ENCODE data around the gene MAP4.
"Not testable (repeated sequence)": the region's sequence is repeated elsewhere in the genome, so short reads cannot be mapped to it uniquely, and the experiment has no call there.

The MAP4 gene

DNA sequence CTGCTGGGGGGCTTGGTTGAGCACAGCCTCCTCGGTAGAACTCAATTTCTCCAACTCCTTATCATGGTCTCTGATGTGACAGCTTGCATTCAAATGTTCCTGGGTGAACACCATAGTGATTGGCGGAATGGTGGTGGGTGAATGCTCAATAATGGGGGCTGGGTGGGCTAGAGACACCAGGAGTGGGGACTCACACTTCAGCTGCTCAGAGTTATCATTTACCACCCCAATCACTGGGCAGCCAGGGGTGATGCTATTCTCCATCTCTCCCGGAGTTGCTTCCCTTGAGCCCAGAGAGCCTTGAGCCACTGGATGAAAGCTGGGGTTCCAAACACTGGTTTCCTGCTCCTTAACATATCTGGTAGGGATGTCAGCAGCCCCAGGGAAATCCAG lies 124.6 kb downstream of the MAP4 start:
- DNase-seq: no peak

DNA sequence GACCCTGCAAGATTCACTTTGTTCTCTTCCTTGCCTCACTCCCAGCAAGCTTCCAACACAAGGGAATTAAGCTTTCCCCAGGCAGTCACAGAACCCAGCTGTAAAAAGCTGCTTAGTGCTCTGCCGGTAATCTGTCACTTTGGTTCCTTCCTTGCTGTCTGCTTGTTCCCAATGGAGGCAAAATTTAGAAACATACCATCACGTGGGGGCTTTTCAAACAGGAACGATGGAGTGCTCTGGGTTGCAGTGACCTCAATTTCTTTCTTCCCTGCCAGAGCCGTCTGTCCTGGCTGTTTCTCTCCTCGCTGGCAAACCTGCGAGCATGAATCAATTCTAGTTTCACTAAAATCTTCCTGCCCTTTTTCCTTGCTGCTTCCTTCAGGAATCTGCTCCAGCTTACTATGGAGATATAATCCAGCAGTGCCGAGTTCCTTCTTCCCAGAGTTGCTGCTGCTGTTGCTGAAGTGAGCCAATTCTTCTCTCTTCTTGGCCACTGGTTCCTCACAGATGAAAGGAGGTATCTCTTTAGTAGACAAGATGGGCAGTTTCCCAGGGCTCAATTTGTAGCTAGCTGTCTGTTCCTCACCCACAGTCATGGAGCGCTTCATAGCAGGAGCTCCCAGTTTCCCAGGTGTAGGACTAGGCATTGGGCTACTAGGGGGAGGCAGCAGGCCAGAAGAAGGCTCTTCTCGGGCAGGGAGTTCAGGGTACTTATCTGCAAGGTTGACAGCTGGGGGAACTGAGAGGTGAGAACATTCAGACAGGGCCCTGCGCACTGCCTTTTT lies 125.2 kb downstream of the MAP4 start:
- no peak for DNase-seq

DNA sequence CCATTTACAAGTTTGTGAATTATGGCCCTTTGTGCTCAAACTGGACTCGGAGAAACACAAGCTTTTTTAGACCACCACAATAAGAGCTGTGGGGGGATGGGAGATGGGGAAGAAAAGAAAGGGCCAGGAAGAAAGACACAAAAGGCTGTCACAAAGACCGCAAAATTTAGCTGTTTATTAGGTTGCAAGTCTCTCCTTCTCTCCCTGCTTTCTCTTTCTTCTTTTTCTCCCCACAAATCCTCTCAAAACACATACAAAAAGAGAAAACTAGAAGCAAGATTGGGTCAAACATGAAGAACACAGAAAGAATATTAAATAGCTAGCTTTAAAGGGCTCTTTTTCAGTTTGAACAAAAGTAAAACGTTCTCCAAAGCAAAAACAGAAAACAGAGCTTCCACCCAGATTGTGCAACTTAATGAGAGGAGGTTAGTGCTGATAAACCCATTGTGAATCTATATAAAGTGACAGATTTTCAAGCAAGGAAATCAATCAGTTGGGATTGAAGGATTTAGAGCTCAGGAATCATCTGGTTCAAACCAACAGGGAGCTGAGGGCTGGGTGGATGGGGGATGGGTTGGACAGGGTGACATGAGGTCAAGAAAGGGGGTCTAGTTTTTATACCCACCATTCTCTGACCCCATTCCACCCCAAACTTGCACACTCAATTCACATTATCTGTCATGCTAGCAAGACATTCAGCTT lies 125.9 kb downstream of the MAP4 start:
- DNase-seq: no peak

DNA sequence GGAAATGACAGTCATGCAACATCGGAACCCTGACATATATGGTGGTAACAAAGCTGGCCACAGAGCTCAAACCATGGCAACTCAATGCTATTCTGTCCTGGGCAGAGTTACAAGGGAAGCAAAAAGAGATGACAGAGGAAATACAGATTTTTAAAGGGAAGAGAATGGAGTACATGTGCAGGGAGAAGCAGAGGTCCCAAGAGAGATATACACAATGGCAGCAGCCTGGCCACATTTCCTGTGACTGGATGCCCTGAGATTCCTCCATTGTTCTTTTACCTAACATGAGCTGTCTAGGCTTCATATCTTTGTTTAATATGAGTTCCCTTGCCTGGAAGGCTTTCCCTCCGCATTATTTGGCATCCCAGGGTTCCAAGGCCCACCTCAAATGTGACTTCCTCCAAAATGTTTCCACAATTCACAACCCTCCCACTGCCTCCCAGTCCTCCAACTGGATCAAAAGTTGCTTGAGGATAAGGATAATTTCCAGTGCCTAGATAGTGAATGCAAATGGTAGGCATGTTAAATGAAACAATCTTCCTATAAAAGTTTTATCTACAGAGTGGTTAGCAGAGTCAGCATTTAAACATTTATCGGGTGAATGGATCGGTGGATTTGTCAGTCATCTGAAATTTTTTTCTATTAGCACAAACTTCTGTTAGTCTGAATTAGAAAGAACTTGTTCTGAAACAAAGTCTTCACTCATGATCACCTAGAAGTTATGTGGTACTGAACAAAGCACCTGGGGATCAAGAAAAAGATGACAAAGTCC lies 127.0 kb downstream of the MAP4 start:
- no peak for DNase-seq

DNA sequence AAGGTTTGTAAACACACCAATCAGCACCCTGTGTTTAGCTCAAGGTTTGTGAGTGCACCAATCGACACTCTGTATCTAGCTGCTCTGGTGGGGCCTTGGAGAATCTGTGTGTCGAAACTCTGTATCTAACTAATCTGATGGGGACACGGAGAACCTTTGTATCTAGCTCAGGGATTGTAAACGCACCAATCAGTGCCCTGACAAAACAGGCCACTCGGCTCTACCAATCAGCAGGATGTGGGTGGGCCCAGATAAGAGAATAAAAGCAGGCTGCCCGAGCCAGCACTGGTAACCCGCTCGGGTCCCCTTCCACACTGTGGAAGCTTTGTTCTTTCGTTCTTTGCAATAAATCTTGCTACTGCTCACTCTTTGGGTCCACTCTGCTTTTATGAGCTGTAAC lies 128.2 kb downstream of the MAP4 start:
- DNase-seq: not testable (repeated sequence)

DNA sequence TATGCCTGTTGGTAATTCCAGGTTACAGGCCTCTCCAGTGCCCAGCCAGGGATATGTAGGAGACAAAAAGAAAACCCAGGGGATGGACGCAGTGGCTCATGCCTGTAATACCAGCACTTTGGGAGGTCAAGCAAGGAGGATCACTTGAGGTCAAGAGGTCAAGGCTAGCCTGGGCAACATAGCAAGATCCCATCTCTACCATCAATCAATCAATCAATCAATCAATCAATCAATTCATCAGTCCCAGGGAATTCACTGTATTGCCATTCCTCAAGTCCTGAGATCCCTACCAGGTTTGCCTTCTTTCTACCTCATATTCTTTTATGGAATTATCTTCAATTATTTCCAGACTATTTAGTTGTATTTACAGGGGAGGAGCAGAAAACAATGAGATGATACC lies 131.0 kb downstream of the MAP4 start:
- no peak for DNase-seq

DNA sequence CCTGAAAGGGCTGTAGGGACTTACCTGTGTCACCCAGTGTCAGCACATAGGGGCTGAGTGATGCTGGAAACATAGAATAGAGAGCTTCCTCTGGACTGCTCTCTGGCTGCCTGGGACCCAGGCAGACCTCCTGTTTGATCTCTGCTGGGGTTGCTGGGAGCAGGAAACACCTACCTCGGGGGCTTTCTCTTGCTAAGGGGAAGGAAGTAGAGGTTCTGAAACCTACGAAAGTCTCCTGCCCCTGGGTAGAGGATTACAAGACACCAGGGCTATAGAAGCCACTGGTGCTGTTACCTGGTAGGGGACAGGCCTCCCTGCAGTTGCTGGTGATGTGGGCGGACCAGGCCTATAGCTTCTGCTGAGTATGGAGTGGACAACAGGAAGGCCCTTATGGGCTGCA lies 131.6 kb downstream of the MAP4 start:
- no peak for DNase-seq

DNA sequence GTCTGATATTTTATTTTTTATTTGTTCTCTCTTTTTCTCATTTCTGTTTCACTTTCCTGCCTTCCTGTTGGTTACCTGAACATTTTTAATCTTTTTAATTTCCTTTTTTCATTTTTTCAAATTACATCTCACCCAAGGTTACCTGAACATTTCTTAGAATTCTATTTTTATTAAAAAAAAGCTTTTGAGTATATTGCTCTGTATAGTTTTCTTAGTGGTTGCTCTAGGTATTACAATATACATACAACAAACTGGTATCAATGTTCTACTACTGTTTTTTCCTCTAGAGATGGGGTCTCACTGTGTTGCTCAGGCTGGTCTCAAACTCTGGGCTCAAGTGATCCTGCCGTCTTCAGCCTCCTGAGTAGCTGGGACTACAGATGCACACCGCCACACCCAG lies 133.9 kb downstream of the MAP4 start:
- DNase-seq: no peak

DNA sequence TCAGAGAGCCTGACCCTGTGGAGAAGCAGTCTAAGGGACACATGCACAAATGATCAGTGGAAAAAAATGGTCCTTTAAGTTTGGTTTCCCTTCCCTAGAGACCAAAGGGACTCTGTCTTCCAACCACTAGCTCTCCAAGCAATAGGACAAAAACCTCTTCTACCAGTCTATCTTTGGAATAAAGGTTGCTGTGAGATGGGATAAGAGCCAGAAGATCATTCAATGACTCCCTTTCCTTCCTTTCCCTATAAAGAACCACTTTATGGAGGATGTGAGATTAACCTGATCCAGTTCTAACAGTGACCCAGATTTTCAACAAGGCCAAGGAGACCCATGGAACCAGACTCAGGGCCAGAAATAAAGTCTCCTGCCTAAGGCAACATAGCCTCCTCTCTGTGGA lies 138.5 kb downstream of the MAP4 start:
- no peak for DNase-seq

DNA sequence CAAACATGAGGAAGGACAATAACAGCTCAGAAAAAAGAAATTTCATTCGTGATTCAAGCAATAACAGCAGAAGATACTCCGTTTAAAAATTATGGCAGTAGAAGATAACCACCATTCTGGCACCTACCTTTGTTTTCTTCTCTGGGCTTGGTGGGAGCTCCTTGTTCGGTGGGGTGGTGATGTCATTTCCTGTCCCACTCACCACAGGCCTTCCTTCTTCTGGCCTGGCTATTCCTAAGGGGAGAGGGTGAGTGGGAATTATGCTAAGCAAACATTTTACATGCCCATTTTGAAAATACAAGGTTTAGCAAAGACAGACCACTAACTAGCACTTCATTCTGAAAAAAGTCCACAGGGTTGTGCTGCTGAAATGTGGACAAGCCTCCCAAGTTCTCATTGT lies 138.9 kb downstream of the MAP4 start:
- no peak for DNase-seq

DNA sequence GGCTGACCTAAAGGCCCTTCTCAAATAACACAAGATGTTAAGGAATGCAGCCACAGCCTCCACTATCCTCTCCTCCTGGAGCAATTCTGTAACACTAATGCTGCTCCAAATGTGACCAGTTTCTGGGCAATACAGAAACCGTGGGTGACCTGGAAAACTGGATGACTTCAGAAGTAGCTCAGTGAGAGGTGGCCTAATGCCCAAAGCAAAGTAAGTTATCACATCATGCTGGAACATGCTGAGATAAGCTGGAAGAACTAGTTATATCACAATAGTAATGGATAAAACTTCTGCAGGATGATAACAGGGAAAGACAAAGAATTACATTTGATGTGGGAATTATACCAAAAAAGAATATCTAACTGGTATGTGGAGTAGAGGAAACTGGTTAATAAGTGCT lies 141.3 kb downstream of the MAP4 start:
- DNase-seq: no peak

DNA sequence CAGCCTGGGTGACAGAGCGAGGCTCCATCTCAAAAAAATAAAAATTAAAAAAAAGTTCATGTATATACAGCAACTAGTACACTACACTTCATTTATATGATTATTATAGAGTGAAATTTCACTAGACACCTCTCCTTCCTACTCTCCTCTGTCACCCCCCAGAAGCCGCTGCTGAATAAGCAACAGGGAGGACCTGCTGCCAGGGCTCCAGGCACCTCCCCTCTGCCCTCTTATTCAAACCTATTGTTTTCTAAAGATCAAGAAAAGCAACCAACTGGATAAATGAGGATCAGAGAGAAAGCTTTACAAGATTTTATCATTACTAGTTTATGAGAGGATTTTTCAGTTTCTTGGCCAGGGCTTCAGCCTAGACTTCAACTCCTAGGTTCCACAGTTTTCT lies 141.8 kb downstream of the MAP4 start:
- DNase-seq: no peak

DNA sequence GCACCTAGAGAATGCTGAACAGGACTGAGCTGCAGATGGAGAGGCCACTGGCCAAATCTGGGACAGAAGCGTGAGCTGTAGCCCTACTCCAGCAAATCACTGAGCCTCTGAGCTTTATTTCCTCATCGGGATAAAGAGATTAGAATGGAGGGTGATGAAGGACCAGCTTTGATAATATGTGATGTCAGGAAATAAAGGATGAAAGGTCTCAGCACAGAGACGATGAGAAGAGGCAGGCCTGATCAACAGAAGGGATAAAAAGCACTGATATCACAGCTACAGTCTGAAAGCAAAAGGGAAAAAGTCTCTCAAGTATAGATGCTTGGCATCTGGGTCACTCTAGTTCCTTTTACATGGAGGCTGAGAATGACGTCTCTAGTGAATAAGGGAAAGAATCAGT lies 143.3 kb downstream of the MAP4 start:
- no peak for DNase-seq

DNA sequence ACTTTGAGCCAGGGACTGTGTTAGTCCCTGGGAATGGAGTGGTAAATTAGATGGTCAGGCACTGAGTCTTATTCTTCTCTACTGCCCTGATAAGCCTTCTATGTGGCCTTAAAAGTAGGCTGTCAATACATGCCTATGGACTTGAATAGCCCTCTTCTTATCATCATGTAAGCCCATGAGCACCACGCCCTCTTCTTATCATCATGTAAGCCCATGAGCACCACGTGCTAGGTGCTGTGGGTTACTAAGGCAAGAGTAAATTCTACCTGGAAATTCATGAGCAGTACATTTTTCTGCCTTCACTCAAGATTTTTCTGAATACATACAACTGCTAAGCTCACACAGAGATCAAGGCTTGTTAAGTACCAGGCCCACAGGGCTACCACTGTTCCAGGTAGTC lies 144.8 kb downstream of the MAP4 start:
- no peak for DNase-seq

DNA sequence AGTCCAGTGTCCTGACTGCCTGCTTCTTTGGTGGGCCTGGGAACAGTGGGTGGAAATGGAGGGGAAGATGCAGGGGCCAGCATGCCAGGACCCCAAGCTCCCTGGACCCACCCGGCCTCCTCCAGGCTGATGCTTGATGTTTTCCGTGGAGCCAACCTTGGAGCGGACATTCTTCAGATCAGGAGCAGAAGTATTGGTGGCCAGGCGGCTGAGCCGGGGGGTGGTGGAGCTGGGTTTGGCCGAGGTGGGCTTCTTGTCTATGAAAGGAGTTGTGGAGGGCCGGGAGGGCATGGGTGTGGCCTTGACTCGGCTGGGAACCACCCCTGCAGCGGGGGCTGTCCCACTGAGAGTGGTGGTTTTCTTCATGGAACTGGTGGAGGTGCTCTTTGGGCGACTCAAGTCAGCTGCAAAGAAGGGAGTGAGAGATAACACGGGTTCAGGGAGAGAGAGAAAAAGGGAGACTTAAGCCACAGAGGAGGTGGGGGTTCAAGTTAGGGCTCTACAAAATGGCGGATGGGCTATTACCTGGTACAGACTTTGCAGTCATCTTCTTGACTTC lies 145.4 kb downstream of the MAP4 start:
- no peak for DNase-seq

DNA sequence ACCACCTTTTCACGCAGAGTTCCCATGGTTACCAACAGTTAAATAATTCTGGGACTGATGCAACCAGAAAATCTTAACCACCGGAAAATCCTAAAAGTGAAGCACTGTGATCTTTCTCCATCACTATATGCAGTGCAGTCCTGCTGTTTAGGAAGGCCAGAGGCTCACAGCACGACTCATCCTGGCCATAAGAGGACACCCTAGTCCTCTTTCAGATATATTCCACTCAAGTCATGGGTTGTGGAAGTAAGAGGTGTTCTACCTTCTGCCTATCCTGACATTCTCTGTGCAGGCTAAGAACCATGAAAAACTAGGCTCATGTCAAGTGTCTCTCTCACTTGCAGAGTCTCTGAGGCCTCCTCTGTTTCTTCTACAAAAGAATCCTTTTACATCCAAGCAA lies 146.1 kb downstream of the MAP4 start:
- DNase-seq: no peak

DNA sequence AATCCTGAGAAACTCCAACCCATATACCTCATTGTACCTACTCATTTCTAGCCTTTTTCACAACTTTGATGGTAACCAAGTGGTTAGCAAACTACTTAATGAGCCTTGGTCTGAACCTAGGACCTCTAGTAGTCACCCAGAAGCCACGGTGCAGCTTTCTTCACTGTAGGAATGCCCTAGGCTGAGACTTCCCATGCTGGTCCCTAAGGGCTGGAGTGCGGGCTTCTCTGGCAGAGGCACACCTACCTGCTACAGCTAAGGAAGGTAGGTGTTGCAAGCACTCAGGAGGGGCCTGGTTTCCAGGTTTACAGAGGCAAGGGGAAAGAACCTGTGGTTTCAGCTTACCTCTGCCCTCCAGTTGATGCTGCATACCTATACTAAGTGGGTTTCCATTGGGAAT lies 147.9 kb downstream of the MAP4 start:
- DNase-seq: no peak

DNA sequence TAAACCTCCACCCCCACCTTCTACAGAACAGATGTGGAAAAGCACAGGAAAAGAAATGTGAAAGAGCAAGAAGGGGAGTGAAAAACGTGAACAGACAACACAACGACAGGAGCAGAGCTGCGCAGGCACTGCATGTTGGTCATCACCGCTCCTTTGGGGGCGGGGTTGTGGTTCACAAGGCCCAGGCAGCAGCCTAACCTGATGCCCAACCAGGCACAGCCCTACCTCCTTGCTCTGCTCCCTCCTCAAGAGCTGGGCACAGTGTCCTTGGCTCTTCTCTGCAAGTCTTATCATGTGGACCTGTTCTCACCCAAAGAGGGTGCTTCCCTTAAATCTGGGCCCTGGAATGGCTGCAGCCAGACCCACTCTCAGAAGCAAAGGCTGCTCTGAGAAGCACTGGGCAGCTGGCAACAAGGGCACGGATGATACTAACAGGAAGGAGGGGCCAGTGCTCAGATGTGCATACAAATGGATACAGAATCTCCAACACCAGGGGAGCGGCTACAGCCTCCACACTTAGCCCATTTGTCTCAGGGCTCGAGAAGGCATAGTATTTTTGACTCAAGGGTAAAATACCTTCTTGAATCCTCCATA lies 148.7 kb downstream of the MAP4 start:
- no peak for DNase-seq

DNA sequence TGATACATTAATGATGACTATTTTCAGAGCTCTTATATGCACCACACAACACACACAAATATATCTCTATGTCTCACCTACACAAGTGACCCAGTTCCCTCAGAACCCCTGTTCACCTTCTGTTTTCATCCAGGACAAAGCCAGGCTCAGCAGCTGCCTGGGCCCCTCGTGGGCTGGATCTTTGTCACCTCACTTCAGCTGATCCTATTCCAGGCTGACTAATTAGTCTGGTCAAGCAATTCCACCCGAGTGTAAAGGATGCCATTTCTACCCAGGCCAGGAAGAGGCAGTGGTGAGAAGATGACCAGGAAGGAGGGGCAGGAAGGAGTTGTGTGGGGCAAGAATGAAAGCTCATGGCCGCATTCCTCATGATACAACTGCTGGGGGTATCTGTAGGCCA lies 151.0 kb downstream of the MAP4 start:
- DNase-seq: no peak

DNA sequence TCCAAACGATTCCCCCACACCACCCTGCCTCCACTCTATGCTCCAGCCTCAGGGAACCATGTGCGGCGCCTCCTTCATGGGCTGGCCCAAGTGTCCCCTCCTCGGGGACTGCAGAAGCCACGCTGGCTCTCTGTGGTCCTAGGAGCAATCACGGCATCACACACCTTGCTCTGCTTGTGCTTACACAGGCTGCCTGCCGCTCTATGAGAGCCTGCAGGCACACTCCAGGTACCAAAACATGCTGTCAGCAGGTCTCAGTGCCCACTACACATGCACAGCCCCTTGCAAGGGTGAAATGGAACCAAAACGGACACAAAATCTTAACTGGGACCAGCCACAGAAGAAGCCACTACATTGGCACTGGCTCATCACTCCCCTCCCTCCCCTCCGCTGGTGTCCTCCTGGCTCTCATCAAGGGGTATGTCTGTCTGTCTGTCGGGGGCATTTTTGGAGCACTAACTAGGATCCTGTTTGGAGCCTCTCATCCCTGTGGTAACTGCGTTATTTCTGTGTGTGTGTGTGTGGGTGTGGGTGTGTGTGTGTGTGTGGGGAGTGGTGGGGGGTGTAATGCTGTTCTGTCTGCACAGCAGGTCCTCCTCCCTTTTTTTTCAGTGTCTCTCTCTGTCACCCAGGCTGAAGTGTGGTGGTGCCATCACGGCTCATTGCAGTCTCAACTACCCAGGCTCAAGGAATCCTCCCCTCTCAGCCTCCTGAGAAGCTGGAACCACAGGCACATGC lies 152.7 kb downstream of the MAP4 start:
- DNase-seq: no peak

DNA sequence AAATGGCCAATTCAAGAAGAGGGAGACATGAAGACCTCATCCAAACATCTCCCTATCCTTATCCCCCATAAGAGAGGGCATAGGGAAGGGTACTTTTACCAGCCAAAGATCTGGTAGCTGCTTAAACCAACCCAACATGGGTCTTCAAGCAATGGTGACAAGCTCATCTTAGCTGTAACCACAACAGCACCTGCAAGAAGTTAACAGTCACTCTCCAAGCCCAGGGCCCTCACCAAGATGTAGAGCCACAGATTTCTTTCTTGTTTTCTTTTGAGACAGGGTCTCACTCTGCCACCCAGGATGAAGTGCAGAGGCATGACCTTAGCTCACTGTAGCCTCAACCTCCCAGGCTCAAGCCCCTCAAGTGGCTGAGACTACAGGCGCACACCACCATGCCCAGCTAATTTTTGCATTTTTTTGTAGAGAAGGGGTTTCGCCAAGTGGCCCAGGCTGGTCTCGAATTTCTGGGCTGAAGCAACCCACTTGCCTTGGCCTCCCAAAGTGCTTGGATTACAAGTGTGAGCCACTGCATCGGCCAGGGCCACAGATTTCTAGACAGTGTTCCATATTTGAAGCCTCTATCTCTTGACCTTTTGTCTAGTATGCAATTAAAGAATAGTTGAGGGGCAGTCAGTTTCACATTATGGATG lies 156.1 kb downstream of the MAP4 start:
- DNase-seq: no peak

DNA sequence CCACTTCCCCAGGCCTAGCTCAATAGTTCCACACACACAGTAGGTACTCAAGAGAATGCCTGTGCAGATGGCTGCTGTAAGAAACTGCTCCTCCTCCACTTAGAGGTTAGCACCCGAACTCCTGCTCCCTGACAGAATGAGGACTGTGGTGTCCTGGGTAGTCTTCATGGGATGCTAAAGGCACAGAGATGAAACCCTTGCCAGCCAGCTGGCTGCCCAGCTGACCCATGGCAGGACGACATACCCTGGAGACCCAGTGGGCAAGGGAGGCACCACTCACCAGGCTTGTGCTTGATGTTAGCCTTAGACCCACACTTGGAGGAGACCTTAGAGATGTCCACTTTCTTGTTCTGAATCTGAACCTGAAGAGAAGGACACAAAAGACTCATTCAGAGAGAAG lies 159.1 kb downstream of the MAP4 start:
- no peak for DNase-seq

All from activated T-cell treated with anti-CD3 and anti-CD28 coated beads, Interleukin-2, amount 50 U/mL, for 48 hours (primary cell).